Lower leg skin (tissue), 4 donors: ENCODE data around the gene UBXN10. TPM values are rescaled to one million over a fixed set of nuclear protein-coding genes. Genes with fewer than 3 reads are reported as not detected.
A peak's percentile ranks its signal among the peaks of the same experiment; 100 is the strongest.

ENCODE experiments used
- DNase-seq, 2 donors: peaks; one replicate each; pipeline ENCODE4 v3.0.0-alpha.2; 2019; ENCODE audit warnings: low spot score in 2 of 2
- H3K4me3 ChIP-seq: fragments of 200-600 bp; sonication (generic); 2 replicates; pipeline ENCODE4 v1.5.1; 2017; ENCODE audit warnings: mild to moderate bottlenecking, low read depth; ENCODE audit not compliant: poor library complexity, severe bottlenecking
- POLR2A ChIP-seq, 2 donors: fragments of 450-650 bp; IDR thresholded peaks; one replicate each; pipeline ENCODE4 v1.6.1; 2016 to 2017; ENCODE audit warnings: antibody characterized with exemption in 2 of 2, mild to moderate bottlenecking in 1 of 2, moderate library complexity in 1 of 2
- WGBS, 2 donors: methylation state at CpG; one replicate each; pipeline ENCODE4 v1.1.5; 2018; 5-methylcytosine and 5-hydroxymethylcytosine counted together
- intact Hi-C: fragments of 100-400 bp; cut with DNase I; formaldehyde crosslinking; loops from one replicate; pipeline ENCODE4 v1.15.0; 2023; ENCODE audit warnings: low total_unique reads
- total RNA-seq, 4 donors: library from RNA; depleted of rRNA; stranded (reverse); fragments of >200 nt; gene quantifications; one replicate each; pipeline ENCODE4 v1.1.0, GENCODE V29; 2016
- TF ChIP-seq, protein P1 (sequence below), 3 donors: fragments of 450-650 bp; IDR thresholded peaks; one replicate each; pipeline ENCODE4 v1.5.1; 2016; ENCODE audit warnings: antibody characterized with exemption in 3 of 3, mild to moderate bottlenecking in 3 of 3, moderate library complexity in 2 of 3

UBXN10 gene
- total RNA-seq, 4 donors from 2014 or later: 0.12 to 0.91 (median 0.81) TPM; not detected in 1

DNA sequence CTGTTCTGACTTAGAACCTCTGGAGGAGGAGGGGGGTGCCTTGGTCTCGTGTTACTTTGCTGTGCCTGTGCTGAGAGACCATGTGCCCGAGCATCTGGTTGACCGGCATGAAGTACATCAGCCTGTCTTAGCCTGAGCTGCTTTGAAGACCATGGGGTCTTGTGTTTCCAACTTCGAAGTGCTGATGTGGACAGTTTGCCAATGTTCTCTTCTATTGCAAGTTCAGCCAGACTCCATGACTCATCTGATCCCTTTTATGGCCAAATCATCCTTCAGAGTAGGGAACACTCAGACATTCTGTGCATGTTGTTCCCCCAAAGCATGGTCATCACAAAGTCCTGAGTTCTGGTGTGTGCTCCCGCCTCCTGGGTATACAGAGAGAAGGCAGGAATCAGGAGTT, 6.5 kb downstream of the UBXN10 start:
- no peak for DNase-seq
- no peak overlapping the region for H3K4me3 ChIP-seq
- TF ChIP-seq, protein P1, sequence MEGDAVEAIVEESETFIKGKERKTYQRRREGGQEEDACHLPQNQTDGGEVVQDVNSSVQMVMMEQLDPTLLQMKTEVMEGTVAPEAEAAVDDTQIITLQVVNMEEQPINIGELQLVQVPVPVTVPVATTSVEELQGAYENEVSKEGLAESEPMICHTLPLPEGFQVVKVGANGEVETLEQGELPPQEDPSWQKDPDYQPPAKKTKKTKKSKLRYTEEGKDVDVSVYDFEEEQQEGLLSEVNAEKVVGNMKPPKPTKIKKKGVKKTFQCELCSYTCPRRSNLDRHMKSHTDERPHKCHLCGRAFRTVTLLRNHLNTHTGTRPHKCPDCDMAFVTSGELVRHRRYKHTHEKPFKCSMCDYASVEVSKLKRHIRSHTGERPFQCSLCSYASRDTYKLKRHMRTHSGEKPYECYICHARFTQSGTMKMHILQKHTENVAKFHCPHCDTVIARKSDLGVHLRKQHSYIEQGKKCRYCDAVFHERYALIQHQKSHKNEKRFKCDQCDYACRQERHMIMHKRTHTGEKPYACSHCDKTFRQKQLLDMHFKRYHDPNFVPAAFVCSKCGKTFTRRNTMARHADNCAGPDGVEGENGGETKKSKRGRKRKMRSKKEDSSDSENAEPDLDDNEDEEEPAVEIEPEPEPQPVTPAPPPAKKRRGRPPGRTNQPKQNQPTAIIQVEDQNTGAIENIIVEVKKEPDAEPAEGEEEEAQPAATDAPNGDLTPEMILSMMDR (IDR thresholded peaks at IDR 0.05): no peak
- TF ChIP-seq POLR2A (IDR thresholded peaks at IDR 0.05): no peak
- 59 to 69% methylated on average over 5 of the region's 5 CpGs for WGBS, 2 donors
- intact Hi-C loops: no loop called here

GRCh38 chr1:20192871-20193411, 7.0 kb downstream of the UBXN10 start:
- no peak overlapping the region for H3K4me3 ChIP-seq
- WGBS, 2 donors: 82 to 90% methylated on average over 1 of the region's 1 CpG
- intact Hi-C loops: no loop called here
- DNase-seq: no peak
- no peak for TF ChIP-seq POLR2A (IDR thresholded peaks at IDR 0.05)
- TF ChIP-seq, protein P1 (IDR thresholded peaks at IDR 0.05): no peak

DNA sequence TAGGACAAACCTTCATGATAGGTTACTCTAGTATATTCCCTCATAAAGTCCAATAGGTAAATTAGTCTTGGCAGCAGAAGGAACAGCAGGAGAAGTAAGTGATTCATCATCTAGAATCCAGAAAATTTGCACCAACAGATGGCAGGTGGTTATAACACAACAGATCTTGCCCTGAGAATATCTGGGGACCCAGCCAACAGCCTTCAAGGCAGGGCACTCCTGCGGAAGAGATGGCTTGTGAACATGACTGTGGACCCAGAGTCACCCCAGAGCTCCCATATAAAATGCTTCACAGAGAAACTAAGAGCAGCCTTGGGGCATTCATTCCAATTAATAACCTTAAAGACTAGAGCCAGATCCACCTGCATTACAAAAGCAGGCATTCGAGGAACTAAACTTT, 8.3 kb downstream of the UBXN10 start:
- WGBS, 2 donors: 47 to 50% methylated on average over 2 of the region's 2 CpGs
- intact Hi-C loops: no loop called here
- TF ChIP-seq POLR2A (IDR thresholded peaks at IDR 0.05): no peak
- TF ChIP-seq, protein P1 (IDR thresholded peaks at IDR 0.05): no peak
- no peak overlapping the region for H3K4me3 ChIP-seq
- DNase-seq: no peak

GRCh38 chr1:20194757-20195461, 9.0 kb downstream of the UBXN10 start:
- 15 to 17% methylated on average over 15 of the region's 15 CpGs for WGBS, 2 donors
- intact Hi-C loops: no loop called here
- H3K4me3 ChIP-seq: no peak overlapping the region
- no peak for TF ChIP-seq POLR2A (IDR thresholded peaks at IDR 0.05)
- TF ChIP-seq, protein P1 (IDR thresholded peaks at IDR 0.05): peak in 1 of 3 donors; percentile 59
- peak; percentile 49 to 91 for DNase-seq

DNA sequence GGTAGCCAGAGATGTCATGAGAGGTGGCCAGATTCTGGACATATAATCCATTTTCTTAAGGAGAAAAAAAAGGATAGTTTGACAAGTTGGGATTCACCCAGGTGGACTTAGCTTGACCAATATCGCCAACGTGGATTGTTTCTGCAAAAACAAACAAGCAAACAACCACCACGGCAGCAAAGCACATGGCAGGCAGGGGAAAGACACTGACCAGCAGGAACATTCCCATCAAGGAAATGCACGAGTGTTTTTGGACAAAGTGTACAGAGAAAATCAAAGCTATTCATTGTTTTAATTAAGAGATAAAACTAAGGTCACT, 9.5 kb downstream of the UBXN10 start:
- WGBS, 2 donors: 67 to 79% methylated on average over 4 of the region's 4 CpGs
- no peak for DNase-seq
- H3K4me3 ChIP-seq: no peak overlapping the region
- TF ChIP-seq, protein P1 (IDR thresholded peaks at IDR 0.05): no peak
- TF ChIP-seq POLR2A (IDR thresholded peaks at IDR 0.05): no peak
- intact Hi-C loops: no loop called here
